H1 (cell line): ENCODE data around the gene MKKS. TPM values are rescaled to one million over a fixed set of nuclear protein-coding genes. Genes with fewer than 3 reads are reported as not detected.
"Not testable (repeated sequence)": the region's sequence is repeated elsewhere in the genome, so short reads cannot be mapped to it uniquely, and the experiment has no call there.

ENCODE experiments used
- CTCF ChIA-PET: fragments of 300-600 bp; sonication (Branson Sonifier 250); formaldehyde crosslinking; loops from one replicate; lab custom pipeline; 2021; ENCODE audit not compliant: partially characterized antibody; lab: Charles Lee
- POLR2A ChIA-PET: fragments of 300-600 bp; sonication (Branson Sonifier 250); formaldehyde crosslinking; loops from one replicate; lab custom pipeline; 2021; ENCODE audit warnings: inconsistent platforms; ENCODE audit not compliant: partially characterized antibody; lab: Charles Lee
- DNase-seq, 2 experiments: peaks; one replicate each; pipeline versions ENCODE4 v3.0.0 to v3.0.0-alpha.2; 2010 to 2022; ENCODE audit warnings: low spot score in 2 of 2, low read depth in 1 of 2, mixed read lengths in 1 of 2
- FAIRE-seq: peaks from 2 replicates; lab custom pipeline; 2011; peaks lifted over from hg19 to GRCh38; lab: Jason Lieb, UNC
- H2AFZ ChIP-seq: 2 replicates; pipeline ENCODE4 v1.8.1; 2012; ENCODE audit warnings: low read length, inconsistent platforms
- H2AK5ac ChIP-seq: 2 replicates; pipeline ENCODE4 v1.6.1; 2013; ENCODE audit warnings: low read depth, low read length
- H2BK120ac ChIP-seq: replicated peaks from 2 replicates; pipeline ENCODE3; 2013; ENCODE audit warnings: low read depth, low read length, inconsistent platforms
- H2BK12ac ChIP-seq: 2 replicates; pipeline ENCODE4 v1.6.1; 2013; ENCODE audit warnings: low read depth, low read length
- H2BK15ac ChIP-seq: 2 replicates; pipeline ENCODE4 v1.6.1; 2013; ENCODE audit warnings: low read length
- H2BK20ac ChIP-seq: 2 replicates; pipeline ENCODE4 v1.6.1; 2013; ENCODE audit warnings: low read length
- H2BK5ac ChIP-seq: 2 replicates; pipeline ENCODE4 v1.6.1; 2013; ENCODE audit warnings: low read depth, low read length
- H3K14ac ChIP-seq: 2 replicates; pipeline ENCODE4 v1.6.1; 2013; ENCODE audit warnings: inconsistent platforms; ENCODE audit not compliant: insufficient read length
- H3K18ac ChIP-seq: 2 replicates; pipeline ENCODE4 v1.6.1; 2013; ENCODE audit warnings: low read length; ENCODE audit errors: extremely low read depth
- H3K23ac ChIP-seq: 2 replicates; pipeline ENCODE4 v1.6.1; 2013; ENCODE audit warnings: inconsistent platforms; ENCODE audit not compliant: insufficient read length
- H3K23me2 ChIP-seq: 2 replicates; pipeline ENCODE4 v1.6.1; 2013; ENCODE audit warnings: low read depth, low read length
- H3K27ac ChIP-seq: 2 replicates; pipeline ENCODE4 v1.6.1; 2011; ENCODE audit warnings: low read depth, low read length, inconsistent platforms
- H3K27me3 ChIP-seq, 4 experiments: replicated peaks in 1 of 4; 1 replicate in 1 of 4; 2 replicates in 3 of 4; pipeline versions ENCODE4 v1.6.1 to v1.8.1; 2011 to 2013; ENCODE audit warnings: low read length in 3 of 4, mild to moderate bottlenecking in 3 of 4, inconsistent platforms in 2 of 4, mixed read lengths in 2 of 4, moderate library complexity in 1 of 4; ENCODE audit not compliant: control insufficient read depth in 3 of 4, insufficient read depth in 3 of 4; ENCODE audit errors: extremely low read depth in 1 of 4
- H3K36me3 ChIP-seq, 4 experiments: 2 replicates each; pipeline versions ENCODE4 v1.6.1 to v1.8.1; 2011 to 2013; ENCODE audit warnings: mild to moderate bottlenecking in 4 of 4, low read length in 3 of 4, moderate library complexity in 2 of 4, control low read depth in 1 of 4, inconsistent platforms in 1 of 4; ENCODE audit not compliant: insufficient read depth in 4 of 4, control insufficient read depth in 2 of 4
- H3K4ac ChIP-seq: replicated peaks from 2 replicates; pipeline ENCODE3; 2013; ENCODE audit warnings: low read length, low read depth, mixed read lengths, inconsistent platforms; ENCODE audit not compliant: insufficient read length
- H3K4me1 ChIP-seq, 4 experiments: replicated peaks in 1 of 4; 1 replicate in 1 of 4; 2 replicates in 3 of 4; pipeline versions ENCODE4 v1.6.1 to v1.8.1; 2011 to 2013; ENCODE audit warnings: low read length in 3 of 4, inconsistent platforms in 2 of 4, mixed read lengths in 1 of 4; ENCODE audit not compliant: insufficient read depth in 4 of 4, control insufficient read depth in 3 of 4
- H3K4me2 ChIP-seq, 2 experiments: 2 replicates each; pipeline versions ENCODE4 v1.6.1 to v1.8.1; 2011 to 2013; ENCODE audit warnings: low read depth in 2 of 2, low read length in 2 of 2, control low read depth in 1 of 2, inconsistent platforms in 1 of 2, mild to moderate bottlenecking in 1 of 2; ENCODE audit not compliant: insufficient read depth in 1 of 2
- H3K4me3 ChIP-seq, 4 experiments: fragments of 200-600, 300-600 bp in 1 of 4; sonication (generic), shearing (Covaris generic), sonication (Bioruptor Twin) in 1 of 4; 2 replicates each; pipeline versions ENCODE4 v1.5.1 to v1.8.1; 2011 to 2016; ENCODE audit warnings: low read length in 4 of 4, low read depth in 3 of 4, control low read depth in 2 of 4, inconsistent platforms in 2 of 4, mild to moderate bottlenecking in 2 of 4, mixed read lengths in 1 of 4, moderate library complexity in 1 of 4; ENCODE audit not compliant: insufficient read depth in 2 of 4; ENCODE audit errors: extremely low read depth in 1 of 4
- H3K56ac ChIP-seq: replicated peaks from 2 replicates; pipeline ENCODE3; 2013; ENCODE audit warnings: low read depth, mild to moderate bottlenecking, mixed read lengths, low read length, inconsistent platforms; ENCODE audit not compliant: insufficient read length
- H3K79me1 ChIP-seq: 2 replicates; pipeline ENCODE4 v1.6.1; 2013; ENCODE audit warnings: low read depth, low read length, control low read depth
- H3K79me2 ChIP-seq, 2 experiments: 2 replicates each; pipeline versions ENCODE4 v1.6.1 to v1.8.1; 2012 to 2013; ENCODE audit warnings: low read length in 2 of 2, mild to moderate bottlenecking in 2 of 2, inconsistent platforms in 1 of 2; ENCODE audit not compliant: insufficient read depth in 2 of 2, control insufficient read depth in 1 of 2
- H3K9ac ChIP-seq, 4 experiments: replicated peaks in 1 of 4; 1 replicate in 1 of 4; 2 replicates in 3 of 4; pipeline versions ENCODE4 v1.6.1 to v1.8.1; 2011 to 2013; ENCODE audit warnings: low read depth in 3 of 4, low read length in 3 of 4, control low read depth in 2 of 4, mild to moderate bottlenecking in 2 of 4, moderate library complexity in 2 of 4, inconsistent platforms in 1 of 4; ENCODE audit errors: extremely low read depth in 1 of 4
- H3K9me3 ChIP-seq, 2 experiments: 2 replicates each; pipeline versions ENCODE4 v1.6.1 to v1.8.1; 2012 to 2013; ENCODE audit warnings: mild to moderate bottlenecking in 2 of 2, moderate library complexity in 2 of 2, control low read depth in 1 of 2, inconsistent platforms in 1 of 2, low read depth in 1 of 2, low read length in 1 of 2, mixed read lengths in 1 of 2; ENCODE audit not compliant: insufficient read depth in 2 of 2
- H4K20me1 ChIP-seq, 2 experiments: replicated peaks in 1 of 2; 2 replicates each; pipeline versions ENCODE3 to v1.8.1; 2011 to 2013; ENCODE audit warnings: inconsistent platforms in 2 of 2, low read length in 2 of 2, mild to moderate bottlenecking in 1 of 2; ENCODE audit not compliant: insufficient read depth in 2 of 2, control insufficient read depth in 1 of 2
- H4K5ac ChIP-seq: 2 replicates; pipeline ENCODE4 v1.6.1; 2013; ENCODE audit warnings: low read length, low read depth, mixed read lengths, inconsistent platforms; ENCODE audit not compliant: insufficient read length
- H4K8ac ChIP-seq: 2 replicates; pipeline ENCODE4 v1.8.0; 2013; ENCODE audit warnings: mild to moderate bottlenecking, moderate library complexity, low read length, inconsistent platforms; ENCODE audit not compliant: insufficient read depth; ENCODE audit errors: extremely low read depth
- H4K91ac ChIP-seq: replicated peaks from 2 replicates; pipeline ENCODE3; 2013; ENCODE audit warnings: low read length, mixed read lengths, inconsistent platforms; ENCODE audit not compliant: insufficient read length
- WGBS, 2 experiments: shearing (Covaris generic) in 1 of 2; methylation state at CpG; one replicate each; pipeline versions ENCODE4 v1.1.6 to v1.1.7; 2013 to 2015; ENCODE audit warnings: low lambda C conversion rate in 2 of 2, mixed read lengths in 2 of 2, inconsistent platforms in 1 of 2, low coverage in 1 of 2, missing lambda C conversion rate in 1 of 2; ENCODE audit not compliant: insufficient replicate concordance in 2 of 2, insufficient coverage in 1 of 2, insufficient read length in 1 of 2; ENCODE audit errors: extremely low coverage in 1 of 2, missing lambda C conversion rate in 1 of 2; 5-methylcytosine and 5-hydroxymethylcytosine counted together
- polyA plus RNA-seq, 7 experiments: library from polyadenylated mRNA; depleted of rRNA in 3 of 7; stranded (reverse) in 5 of 7; unstranded in 2 of 7; fragments of >200 nt in 5 of 7; fragments of 200-250 nt in 2 of 7; gene quantifications; 1 replicate in 5 of 7; 2 replicates in 1 of 7; 4 replicates in 1 of 7; pipeline versions ENCODE4 v1.2.1 to v1.2.3, GENCODE V29; 2011 to 2013; ENCODE audit warnings: missing spikeins in 2 of 7, mixed read lengths in 2 of 7
- total RNA-seq: library from RNA; stranded (reverse); fragmentation: NEBNext Ultra II Directional; extraction: Animal tissue kit (Norgen Biotek cat#: 25700); gene quantifications from 2 replicates; pipeline ENCODE4 v1.2.1, GENCODE V29; 2021

The MKKS gene
- total and polyA plus RNA-seq, 2 of the 8 experiments (the other 6 are each of a cell fraction or from before 2014, with no cell fraction given), result 15.9 to 24.8 TPM

DNA sequence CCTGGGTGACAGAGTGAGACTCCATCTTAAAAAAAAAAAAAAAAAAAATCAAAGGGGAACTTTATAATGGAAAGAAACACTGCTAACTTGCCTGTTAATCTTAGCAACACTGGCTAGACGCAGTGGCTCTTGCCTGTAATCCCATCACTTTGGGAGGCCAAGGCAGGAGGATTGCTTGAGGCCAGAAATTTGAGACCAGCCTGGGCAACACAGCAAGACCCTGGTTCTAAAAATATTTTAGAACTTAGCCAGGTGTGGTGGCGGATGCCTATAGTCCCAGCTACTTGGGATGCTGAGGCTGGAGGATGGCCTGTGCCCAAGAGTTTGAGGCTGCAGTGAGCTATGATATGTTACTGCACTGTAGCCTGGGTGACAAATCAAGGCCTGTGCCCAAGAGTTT, 16.8 kb downstream of the MKKS start:
- H3K23ac ChIP-seq, H2BK12ac ChIP-seq, H4K91ac ChIP-seq, H3K27me3 ChIP-seq, H3K27ac ChIP-seq, H3K23me2 ChIP-seq, H3K4me1 ChIP-seq, H3K9ac ChIP-seq, H3K79me1 ChIP-seq, H3K4me3 ChIP-seq, H3K14ac ChIP-seq, H2AK5ac ChIP-seq, H2BK15ac ChIP-seq, H2BK5ac ChIP-seq, H4K5ac ChIP-seq, H2AFZ ChIP-seq, H4K8ac ChIP-seq, H4K20me1 ChIP-seq, H3K9me3 ChIP-seq, H2BK20ac ChIP-seq, POLR2A ChIA-PET, H3K4me2 ChIP-seq, DNase-seq, H2BK120ac ChIP-seq, H3K18ac ChIP-seq, FAIRE-seq, H3K4ac ChIP-seq, H3K56ac ChIP-seq: not testable (repeated sequence)
- peaks cover 0 to 31% (median 10%) of the 10 kb centered on the region in 4 experiments; a peak in 7 of 8 replicates for H3K36me3 ChIP-seq
- CTCF ChIA-PET, result interaction anchor here (0.5 to 1.3 kb wide), 3 partner anchors 10 to 459 kb away, joined by 3 to 12 read pairs (median 3); no protein-coding TSS in a partner anchor
- H3K79me2 ChIP-seq, result peaks cover 0 to 28% of the 10 kb centered on the region in 2 experiments; a peak in 3 of 4 replicates
- WGBS, 2 experiments, result 96% methylated on average over 2 of the region's 2 CpGs; no CpG with 5 or more reads in 1 of the 2 experiments
